ENCODE results near the gene TBPL1.

TBPL1 gene

GRCh38 chr6:134009876-134010275 lies 56.9 kb downstream of the TBPL1 start:
- no peak for DNase-seq

GRCh38 chr6:134010400-134010799 lies 57.4 kb downstream of the TBPL1 start:
- no peak for DNase-seq

GRCh38 chr6:134010974-134011373 lies 58.0 kb downstream of the TBPL1 start:
- no peak for DNase-seq

- no peak for DNase-seq
These were observed 61.6 kb downstream of the TBPL1 start for GRCh38 chr6:134014588-134015137.

GRCh38 chr6:134015719-134016557 lies 62.9 kb downstream of the TBPL1 start:
- no peak for DNase-seq

- DNase-seq, result no peak
These were observed 63.5 kb downstream of the TBPL1 start for GRCh38 chr6:134016558-134016814.

GRCh38 chr6:134020071-134020470 lies 67.0 kb downstream of the TBPL1 start:
- DNase-seq, result no peak

- no peak for DNase-seq
These were observed 67.5 kb downstream of the TBPL1 start for GRCh38 chr6:134020543-134020942.

GRCh38 chr6:134020968-134021367 lies 67.9 kb downstream of the TBPL1 start:
- DNase-seq, result no peak

- DNase-seq, result peak; percentile 38
These were observed 68.5 kb downstream of the TBPL1 start for GRCh38 chr6:134021396-134022122.

GRCh38 chr6:134022650-134023049 lies 69.6 kb downstream of the TBPL1 start:
- no peak for DNase-seq

- no peak for DNase-seq
These were observed 73.6 kb downstream of the TBPL1 start for GRCh38 chr6:134026597-134026996.

GRCh38 chr6:134028438-134028837 lies 75.4 kb downstream of the TBPL1 start:
- DNase-seq, result no peak

- no peak for DNase-seq
These were observed 76.8 kb downstream of the TBPL1 start for GRCh38 chr6:134029495-134030455.

- no peak for DNase-seq
These were observed 78.8 kb downstream of the TBPL1 start for GRCh38 chr6:134031696-134032255.

- no peak for DNase-seq
These were observed 81.5 kb downstream of the TBPL1 start for GRCh38 chr6:134034478-134034877.

- DNase-seq, result peak; percentile 51
These were observed 82.2 kb downstream of the TBPL1 start for GRCh38 chr6:134034961-134035822.

- peak; percentile 61 for DNase-seq
These were observed 82.8 kb downstream of the TBPL1 start for GRCh38 chr6:134035823-134036296.

- no peak for DNase-seq
These were observed 86.1 kb downstream of the TBPL1 start for GRCh38 chr6:134039116-134039515.
